Prostate gland (tissue), 2 donors: ENCODE data around the gene KCNG2.

Experiments used
- CTCF ChIP-seq, 4 experiments: fragments of 200-600 bp in 2 of 4; fragments of 450-650 bp in 2 of 4; sonication (generic) in 2 of 4; IDR thresholded peaks; 1 replicate in 3 of 4; 2 replicates in 1 of 4; pipeline ENCODE4 v1.5.1; 2016 to 2019; ENCODE audit warnings: antibody characterized with exemption in 4 of 4, mild to moderate bottlenecking in 2 of 4, moderate library complexity in 2 of 4
- POLR2A ChIP-seq: fragments of 450-650 bp; IDR thresholded peaks from one replicate; pipeline ENCODE4 v1.6.1; 2016; ENCODE audit warnings: antibody characterized with exemption, mild to moderate bottlenecking
- POLR2AphosphoS5 ChIP-seq: sonication (generic); formaldehyde crosslinking; IDR thresholded peaks from one replicate; pipeline ENCODE4 v1.6.1; 2017; ENCODE audit warnings: antibody characterized with exemption

DNA sequence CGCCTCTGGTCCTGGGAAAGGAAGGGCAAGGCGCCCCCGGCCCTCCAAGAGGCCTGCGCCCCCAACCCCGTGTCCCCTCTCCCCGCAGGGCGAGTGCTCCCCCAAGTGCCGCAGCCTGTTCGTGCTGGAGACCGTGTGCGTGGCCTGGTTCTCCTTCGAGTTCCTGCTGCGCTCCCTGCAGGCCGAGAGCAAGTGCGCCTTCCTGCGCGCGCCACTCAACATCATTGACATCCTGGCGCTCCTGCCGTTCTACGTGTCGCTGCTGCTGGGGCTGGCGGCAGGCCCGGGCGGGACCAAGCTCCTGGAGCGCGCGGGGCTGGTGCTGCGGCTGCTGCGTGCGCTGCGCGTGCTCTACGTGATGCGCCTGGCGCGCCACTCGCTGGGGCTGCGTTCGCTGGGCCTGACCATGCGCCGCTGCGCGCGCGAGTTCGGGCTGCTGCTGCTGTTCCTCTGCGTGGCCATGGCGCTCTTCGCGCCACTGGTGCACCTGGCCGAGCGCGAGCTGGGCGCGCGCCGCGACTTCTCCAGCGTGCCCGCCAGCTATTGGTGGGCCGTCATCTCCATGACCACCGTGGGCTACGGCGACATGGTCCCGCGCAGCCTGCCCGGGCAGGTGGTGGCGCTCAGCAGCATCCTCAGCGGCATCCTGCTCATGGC lies 101.3 kb downstream of the KCNG2 start:
- TF ChIP-seq POLR2AphosphoS5 (no peak), CTCF (IDR thresholded peaks at IDR 0.05) (no peak), POLR2A (no peak)
